Glomerular endothelial cell (primary cell): ENCODE data around the gene FLRT1. TPM values are rescaled to one million over a fixed set of nuclear protein-coding genes. Genes with fewer than 3 reads are reported as not detected.

Experiments
- DNase-seq: peaks from one replicate; pipeline ENCODE4 v3.0.0-alpha.2; 2011; ENCODE audit warnings: low read depth, low spot score; ENCODE audit errors: extremely low read depth
- total RNA-seq: library from RNA; depleted of rRNA; stranded (reverse); fragments of >200 nt; gene quantifications from 2 replicates; pipeline ENCODE4 v1.2.3, GENCODE V29; 2015

FLRT1 gene
- total RNA-seq, 1 donor from 2014 or later = not detected

DNA sequence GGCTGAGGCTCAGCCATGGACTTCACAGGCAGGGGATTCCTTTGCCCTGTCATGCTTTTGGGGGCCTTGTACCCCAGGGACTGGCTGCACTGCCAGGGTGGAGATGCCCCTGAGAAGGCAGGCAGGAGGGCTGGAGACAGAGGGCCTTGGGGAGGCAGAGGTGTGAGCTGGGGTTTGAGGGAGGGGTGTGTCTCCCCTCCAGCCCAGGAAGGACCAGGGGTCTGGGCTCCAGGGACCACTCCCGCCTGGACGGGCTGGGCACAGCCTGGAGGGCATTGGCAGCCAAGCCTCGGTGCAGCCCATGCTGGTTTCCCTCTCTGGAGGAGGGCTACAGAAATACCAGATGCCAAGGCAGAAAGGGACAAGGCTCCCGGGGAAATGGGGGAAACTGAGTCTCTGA lies 30.0 kb upstream of the FLRT1 start:
- DNase-seq = no peak

DNA sequence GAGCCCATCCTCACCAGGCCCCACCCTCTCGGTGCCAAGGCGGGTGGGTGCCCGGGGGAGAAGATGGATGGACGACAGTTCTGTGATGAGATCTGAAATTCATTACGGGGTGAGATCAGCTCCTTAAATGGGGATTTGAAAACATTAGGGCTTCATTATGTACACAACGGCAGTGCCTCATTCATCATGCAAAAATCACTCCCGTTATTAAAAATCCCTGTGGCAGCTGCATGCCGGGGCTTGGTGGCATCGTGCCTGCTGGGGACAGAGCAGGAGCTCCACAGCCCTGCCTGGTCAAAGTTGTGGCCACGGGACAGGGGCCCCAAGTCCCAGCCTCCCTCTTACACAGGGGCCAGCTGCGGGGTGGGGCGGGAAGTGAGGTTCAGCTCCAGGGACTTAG lies 29.3 kb upstream of the FLRT1 start:
- DNase-seq = no peak

DNA sequence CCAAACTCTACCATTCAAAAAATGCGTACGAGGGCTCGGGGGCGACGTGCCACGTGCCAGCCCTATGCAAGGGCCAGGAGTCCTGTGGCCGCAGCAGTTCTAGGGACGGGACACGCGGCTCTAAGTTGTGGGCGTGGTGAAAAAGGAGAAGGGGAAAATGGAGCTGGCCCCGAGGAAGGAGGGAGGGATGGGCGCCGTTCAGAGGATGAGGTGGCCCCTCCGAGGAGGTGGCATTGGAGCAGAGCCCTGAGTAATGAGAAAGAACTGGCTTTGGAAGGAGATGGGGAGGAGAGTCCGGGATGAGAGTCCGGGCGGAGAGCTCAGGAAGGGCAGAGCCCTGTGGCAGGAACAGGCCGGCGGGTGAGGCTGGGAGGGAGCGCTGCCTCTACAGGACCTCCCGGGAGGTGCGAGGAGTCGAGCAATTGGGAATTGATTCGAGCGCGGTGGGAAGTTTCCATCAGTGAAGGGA lies 28.5 kb upstream of the FLRT1 start:
- DNase-seq = no peak

DNA sequence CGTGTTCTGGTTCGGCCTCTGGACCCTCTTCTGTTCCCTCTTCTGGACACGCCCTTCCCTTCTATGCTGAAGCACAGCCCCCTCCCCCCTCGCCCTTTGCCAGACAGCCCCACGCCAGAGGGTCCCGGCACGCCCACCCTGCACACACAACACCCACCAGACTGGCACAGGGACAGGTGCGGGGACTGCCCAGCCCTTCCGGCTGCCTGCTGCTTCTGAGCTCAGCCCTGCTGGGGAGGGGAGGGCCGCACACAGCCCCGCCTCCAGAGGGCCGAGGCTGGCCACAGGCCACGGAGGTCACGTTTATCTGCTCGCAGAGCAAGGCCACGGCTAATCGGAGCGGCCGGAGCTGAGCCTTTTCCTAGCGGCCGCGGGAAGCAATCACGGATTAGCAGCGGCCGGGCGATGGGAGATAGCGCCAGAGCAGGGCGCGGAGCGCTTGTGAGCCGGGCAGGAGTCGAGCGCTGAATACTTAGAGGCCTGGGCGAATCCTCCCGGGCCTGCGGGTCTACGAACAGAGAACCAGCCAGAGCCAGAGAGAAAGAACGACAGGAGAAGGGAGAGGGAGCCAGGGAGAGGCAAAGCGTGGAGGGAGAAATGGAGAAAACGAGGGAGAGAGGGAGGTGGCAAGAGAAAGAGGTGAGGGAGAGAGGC lies 28.0 kb upstream of the FLRT1 start:
- no peak for DNase-seq

DNA sequence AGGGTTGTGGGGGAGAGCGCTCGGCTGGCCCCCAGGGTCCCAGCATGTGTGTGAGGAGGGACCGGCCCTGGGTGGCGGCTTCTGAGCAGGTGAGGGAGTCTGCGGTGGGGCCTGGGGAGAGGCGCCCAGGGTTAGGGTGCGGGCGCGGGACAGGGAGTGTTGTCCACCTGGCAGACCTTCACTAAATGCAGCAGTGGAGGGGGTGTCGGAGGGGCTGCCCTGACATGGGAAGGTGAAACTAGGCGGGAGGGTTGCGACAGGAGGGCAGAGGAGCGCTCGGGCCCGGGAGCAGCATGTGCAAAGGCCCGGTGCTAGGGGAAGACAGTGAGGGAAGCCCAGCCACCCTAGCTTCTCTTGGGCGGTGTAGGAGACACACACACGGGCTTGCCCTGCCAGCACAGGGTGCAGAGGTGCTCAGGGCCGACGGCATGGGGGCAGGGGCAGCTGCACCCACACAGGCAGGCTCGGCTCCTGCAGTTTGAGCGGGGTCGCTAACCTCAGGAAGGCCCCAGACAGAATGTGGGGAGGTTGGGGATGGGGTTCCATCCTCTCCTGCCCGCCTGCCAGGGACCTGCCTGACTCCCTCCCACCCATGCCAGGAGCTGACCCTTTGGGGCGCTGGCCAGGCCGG lies 27.3 kb upstream of the FLRT1 start:
- no peak for DNase-seq

DNA sequence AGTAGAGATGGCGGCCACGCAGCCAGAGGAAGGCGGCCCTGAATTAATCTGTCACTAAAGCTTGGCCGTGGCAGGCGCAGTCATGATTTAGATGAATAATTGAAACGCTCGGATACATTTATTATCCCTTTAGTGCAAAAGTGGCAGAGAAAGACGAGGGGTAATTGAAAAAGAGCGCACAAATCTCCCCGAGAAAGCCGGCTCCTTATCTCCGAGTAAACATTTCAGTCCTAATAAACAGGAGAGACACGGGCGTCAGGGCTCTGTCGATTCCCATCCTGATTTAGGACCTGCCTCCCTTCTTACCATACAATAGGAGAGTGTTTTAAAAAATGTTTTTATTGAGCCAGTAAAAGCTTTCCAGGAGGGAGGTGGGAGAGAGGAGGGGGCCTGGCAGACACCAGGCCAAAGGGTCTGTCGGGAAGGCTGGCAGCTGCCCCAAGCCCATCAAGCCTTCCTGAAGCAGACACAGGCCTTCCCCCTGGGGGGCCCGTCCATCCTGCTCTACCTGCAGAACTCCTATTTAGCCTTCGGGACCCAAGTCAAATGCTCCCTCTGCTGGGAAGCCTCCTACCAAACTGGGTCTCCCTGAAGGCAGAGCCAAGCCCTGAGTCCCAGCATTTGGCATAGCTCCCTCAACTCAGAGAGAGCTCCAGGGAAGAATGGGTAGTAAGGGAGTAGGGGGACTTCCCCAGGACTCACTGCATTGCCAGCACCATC lies 26.7 kb upstream of the FLRT1 start:
- DNase-seq = no peak

DNA sequence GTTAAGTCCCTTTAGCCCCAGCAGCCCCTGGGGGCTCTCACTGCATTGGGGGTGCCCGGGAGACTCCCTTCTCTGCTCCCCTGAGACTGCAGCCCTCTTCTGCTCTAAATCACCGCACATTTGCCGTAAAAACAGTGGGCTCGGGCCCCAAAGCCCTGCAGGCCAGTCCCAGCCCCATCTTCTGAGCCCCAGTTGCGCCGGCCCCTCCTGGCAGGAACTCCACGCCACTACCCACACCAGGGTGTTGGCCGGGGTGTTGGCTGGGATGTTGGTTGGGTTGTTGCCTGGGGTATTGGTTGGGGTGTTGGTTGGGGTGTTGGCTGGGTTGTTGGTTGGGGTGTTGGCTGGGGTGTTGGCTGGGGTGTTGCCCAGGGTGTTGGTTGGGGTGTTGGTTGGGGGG lies 26.0 kb upstream of the FLRT1 start:
- DNase-seq = no peak

DNA sequence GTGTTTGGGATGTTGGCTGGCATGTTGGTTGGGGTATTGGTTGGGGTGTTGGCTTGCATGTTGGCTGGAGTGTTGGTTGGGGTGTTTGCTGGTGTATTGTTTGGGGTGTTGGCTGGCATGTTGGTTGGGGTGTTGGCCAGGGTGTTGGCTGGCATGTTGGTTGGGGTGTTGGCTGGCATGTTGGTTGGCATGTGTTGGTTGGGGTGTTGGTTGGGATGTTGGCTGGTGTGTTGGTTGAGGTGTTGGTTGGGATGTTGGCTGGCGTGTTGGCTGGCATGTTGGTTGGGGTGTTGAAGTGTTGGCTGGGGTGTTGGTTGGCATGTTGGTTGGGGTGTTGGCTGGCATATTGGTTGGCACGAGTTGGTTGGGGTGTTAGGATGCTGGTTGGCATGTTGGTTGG lies 24.9 kb upstream of the FLRT1 start:
- no peak for DNase-seq

DNA sequence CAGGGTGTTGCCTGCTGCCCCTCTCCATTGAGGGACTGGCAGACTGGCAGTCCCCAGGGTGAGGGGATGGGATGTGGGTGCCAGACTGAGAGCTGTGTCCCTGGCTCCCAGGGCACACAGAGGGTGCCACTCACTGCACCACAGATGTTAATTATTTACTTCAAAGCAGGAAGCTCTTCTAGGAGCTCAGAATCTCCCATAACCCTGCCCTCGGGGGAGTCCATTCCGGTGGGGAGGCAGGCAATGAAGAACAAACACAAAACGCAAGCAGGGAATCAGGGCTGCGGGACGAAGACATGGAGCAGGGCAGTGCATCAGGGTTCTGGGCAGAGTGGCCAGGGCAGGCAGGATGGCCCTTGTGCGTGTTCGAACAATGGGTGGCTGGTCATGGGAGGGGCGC lies 24.4 kb upstream of the FLRT1 start:
- DNase-seq = no peak

DNA sequence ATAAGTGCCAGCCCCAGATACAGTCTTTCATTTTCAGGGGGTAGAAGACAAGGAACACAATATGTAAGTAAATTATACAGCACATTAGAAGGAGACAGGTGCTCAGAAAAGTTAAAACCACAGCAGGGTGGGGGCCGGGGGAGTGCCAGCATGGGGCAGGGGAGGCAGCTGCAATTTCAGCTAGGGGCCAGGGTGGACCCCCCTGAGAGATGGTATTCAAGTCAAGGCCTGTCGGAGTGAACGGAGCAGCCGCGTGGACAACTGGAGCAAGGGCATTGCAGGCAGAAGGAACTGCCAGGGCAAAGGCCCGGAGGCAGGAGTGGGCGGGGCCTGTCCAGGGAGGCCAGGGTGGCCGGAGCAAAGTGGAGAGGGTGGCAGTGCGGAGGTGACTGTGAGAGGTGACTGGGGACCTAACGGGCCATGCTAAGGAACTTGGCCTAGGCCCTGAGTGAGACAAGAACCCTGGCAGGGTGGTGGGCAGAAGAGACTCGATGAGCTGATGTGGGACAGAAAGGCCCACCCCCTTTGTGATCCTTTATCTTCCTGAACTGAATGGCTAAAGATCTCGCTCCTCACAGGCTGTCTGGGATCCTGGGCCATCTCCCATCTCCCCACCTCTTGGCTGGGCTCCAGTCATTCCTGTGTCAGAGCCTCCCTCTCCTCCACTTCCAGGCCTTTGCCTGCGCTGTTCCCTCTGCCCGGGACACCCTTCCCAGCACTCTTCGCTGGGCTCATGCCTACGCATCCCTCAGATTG lies 22.4 kb upstream of the FLRT1 start:
- DNase-seq = no peak

DNA sequence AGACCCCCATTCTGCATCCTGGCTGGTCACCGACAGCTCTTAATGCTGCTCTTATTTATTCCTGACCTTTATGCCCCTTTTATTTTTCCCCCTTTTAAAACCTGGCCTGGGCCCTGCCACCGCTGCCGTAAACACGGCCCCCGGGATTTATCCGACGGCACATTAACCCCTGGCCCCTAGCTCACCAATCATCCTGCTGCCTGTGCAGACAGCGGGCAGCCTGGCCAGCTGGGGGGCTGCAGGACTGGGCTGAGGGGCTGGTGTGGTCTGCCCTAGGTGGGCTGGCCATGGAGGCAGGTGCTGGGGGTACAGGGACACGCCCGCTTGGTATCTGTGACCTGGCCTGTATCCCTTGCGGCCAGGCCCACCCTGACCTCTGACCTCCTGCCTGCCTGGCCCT lies 21.4 kb upstream of the FLRT1 start:
- DNase-seq = no peak

DNA sequence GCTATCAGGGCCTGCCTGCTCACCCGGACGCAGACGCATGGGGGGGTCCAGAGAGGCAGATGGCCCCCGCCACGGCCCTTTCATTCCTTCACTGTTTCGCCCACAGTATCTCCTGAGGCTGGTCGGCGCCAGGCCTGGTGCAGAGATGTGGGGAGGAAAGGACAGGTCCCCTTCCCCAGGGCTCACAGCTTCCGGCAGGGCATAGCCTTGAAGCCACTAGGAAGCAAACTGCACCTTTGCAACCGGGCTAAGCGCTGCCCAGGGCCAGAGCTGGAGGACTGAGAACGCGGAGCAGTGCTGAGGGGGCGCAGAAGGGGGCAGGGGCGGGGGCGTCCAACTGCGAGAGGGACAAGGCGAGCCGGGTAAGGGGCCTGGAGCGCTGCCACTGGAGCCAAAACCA lies 20.2 kb upstream of the FLRT1 start:
- no peak for DNase-seq

DNA sequence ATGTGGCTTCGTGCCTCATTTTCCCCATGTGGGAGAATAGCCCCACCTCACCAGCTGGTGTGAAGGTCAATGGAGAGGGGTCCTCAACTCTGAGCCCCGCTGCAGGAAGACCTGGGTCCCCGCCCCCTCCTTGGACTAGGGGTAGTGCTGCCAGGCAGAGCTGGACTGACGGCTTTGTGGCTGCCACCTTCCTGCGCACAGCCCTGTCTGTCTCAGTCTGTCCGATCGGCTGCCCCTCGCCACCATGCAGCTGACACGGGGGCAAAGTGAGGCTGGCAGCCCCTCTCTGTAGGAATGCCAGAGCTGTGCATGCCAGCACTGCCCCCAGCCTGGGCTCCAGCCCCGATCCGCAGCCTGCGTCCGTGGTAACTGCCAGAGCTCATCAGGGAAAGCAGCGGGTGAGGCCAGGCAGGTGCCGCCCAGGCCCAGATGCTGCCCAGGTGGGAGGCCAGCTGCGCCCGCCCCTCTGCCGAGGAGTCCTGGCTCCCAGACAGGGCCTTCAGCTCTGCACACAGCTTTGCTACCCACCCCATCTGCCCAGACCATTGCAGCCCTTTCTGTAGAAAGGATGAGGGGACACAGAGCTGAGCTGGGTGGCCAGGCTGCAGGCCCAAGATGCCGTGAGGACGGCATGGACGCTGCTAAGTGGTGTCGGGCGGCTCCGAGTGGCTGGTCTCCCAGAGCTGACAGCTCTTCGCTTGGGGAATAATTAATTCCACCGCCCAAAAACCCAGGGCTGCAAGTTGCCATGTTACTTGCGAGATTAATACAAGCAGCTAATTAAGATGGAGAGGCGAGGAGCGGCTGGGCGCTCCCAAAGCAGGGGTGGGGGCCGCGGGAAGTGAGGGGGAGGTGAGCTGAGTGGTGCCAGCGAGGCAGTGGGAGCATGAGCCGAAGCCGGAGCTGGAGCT lies 19.5 kb upstream of the FLRT1 start:
- DNase-seq = no peak

DNA sequence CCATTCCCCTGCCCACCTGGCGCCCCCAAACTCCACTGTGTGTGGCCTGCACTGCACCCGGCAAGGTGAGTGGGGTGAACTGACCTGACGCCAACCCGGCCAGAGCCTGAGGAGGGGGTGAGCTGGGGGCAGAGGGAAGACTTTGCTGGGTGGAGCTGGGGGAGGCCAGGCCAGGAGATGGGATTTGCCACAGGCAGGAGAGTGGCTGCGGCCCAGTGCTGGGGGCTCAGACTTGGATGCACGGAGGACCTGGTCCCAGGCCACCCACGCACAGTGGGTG lies 17.8 kb upstream of the FLRT1 start:
- no peak for DNase-seq

DNA sequence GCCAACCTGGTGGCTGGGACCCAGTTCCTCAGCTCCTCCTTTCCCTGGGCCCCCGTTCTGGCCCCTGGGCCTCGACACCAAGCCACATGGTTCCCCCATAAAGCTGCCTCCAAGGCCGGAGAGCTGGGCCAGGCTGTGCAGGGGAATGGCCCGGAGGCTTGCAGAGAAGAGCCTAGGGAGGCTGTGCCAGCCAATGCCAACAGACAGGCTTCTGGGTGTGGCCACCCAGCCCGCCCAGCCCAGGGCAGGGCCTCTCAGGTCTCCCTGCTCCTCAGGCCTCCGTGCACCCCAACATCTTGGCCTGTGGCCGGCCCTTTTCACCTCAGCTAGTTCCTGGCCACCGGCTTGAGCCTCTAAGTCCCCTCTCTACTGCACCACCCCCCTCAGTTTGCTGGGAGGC lies 17.4 kb upstream of the FLRT1 start:
- DNase-seq = no peak

DNA sequence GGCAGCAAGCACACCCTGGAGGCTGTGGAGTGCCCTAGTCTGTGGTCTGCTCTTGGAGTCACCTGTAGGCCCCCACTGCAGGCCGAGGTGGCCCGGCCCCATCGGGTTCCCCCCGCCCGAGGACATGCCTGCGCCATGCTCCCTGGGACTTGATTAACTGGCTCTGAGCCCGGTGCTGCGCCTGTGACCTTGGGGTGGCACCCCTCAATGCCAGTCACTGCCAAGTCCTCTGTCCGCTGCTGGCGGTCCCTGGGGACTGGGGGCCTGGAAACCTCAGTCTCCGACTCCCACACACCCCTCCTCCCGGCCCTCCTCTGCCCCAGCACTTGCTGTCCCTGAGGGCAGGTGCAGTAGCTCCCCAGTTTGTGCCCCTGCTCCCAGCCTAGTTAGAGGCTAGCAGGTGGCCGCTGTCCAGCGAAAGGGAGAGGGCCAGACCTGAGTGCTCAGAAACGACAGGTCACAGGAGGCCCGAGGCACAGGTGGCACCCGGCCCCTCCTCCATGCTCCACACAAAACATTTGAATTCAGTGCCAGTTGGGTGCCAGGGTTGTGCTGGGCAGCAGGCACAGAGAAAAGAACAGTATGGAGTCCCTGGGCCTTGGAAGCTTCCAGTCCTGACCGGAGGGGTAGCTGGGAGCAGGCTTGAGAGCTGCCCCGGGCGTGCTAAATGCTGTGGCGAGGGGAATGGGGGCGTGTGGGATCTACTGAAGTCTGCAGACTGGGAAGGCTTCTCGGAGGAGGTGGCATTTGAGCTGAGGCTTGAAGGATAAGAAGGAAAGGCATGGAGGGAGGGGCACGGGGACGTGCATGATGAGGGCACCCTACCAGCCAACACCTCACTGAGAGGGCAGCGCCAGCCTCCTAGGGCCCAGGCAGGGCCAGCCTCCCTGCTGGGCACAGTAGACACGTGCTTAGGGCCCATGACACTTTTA lies 16.4 kb upstream of the FLRT1 start:
- DNase-seq = no peak

DNA sequence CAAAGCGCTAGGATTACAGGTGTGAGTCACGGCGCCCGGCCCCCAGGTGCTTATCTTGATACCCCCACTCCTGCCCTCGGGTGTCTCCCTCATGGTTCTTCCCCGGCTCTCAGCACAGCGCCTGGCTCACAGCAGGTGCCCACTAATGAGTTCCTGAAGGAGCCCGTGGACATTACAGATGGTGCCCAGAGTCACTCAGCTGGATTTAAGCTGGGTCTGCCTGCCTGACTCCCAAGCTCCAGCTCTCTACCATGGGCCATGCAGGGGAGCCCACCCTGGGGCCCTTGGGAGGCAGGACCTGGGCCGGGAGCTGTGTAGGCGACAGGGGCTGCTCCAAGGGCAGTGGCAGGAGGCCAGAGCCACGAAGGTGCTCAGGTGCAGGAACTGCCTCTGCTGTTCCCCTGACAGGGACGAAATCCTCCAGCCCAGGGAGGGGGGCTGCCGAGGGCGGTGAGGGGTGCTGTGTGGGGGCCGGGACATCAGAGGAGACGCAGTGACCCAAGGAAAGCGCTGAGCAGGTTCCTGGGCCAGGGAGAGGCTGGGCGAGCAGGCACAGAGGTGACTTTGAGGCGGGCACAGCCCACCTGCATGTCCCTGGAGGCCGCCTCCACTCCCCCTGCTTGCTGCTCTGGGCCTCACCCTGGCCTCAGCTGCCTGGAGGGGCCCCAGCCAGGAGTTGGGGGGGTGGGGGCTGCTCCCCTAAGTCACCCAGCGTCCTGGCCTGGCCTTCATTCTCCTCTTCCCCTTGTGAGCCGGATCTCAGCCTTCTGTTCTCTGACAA lies 14.6 kb upstream of the FLRT1 start:
- DNase-seq = no peak

DNA sequence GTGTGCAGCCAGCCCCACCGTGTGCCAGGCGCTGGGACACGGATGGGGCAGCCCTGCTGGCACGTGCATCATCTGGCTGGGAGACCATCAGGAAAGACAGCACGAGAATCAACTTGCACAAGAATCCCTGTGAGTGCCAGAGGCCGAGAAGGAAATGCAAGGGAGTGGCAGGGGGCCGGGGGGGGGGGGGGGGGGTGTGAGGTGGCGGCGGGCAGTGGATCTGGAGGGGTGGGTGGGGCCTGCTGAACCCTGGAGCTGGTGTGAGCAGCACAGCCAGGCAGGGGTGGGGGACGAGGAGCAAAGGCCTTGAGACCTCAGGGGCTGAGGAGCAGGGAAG lies 14.0 kb upstream of the FLRT1 start:
- DNase-seq = no peak
